NCI-H146 treated with DMSO at 0.1 percent for 48 hours (cell line): Measurements from ENCODE around the gene IL18BP.
A peak's percentile ranks its signal among the peaks of the same experiment; 100 is the strongest.

Experiments
- DNase-seq: peaks from one replicate; lab custom pipeline; 2025; ENCODE audit not compliant: unreplicated experiment; lab: John Stamatoyannopoulos, UW

Gene IL18BP

GRCh38 chr11:72012091-72012630 is 13.5 kb downstream of the IL18BP start:
- DNase-seq = no peak

- no peak for DNase-seq
Observed at GRCh38 chr11:72012897-72013721, 14.4 kb downstream of the IL18BP start.

GRCh38 chr11:72013765-72014711 is 15.3 kb downstream of the IL18BP start:
- DNase-seq = no peak

GRCh38 chr11:72014761-72015320 is 16.1 kb downstream of the IL18BP start:
- DNase-seq = no peak

- no peak for DNase-seq
Observed at GRCh38 chr11:72015511-72016061, 16.9 kb downstream of the IL18BP start.

- DNase-seq = no peak
Observed at GRCh38 chr11:72018171-72018570, 19.5 kb downstream of the IL18BP start.

- no peak for DNase-seq
Observed at GRCh38 chr11:72023335-72023734, 24.6 kb downstream of the IL18BP start.

- DNase-seq = no peak
Observed at GRCh38 chr11:72024069-72024754, 25.5 kb downstream of the IL18BP start.

GRCh38 chr11:72026090-72026489 is 27.4 kb downstream of the IL18BP start:
- no peak for DNase-seq

- no peak for DNase-seq
Observed at GRCh38 chr11:72030472-72031045, 31.9 kb downstream of the IL18BP start.

- DNase-seq = no peak
Observed at GRCh38 chr11:72036687-72037086, 38.0 kb downstream of the IL18BP start.

GRCh38 chr11:72037554-72038311 is 39.0 kb downstream of the IL18BP start:
- peak; percentile 8 for DNase-seq

- no peak for DNase-seq
Observed at GRCh38 chr11:72038491-72038890, 39.8 kb downstream of the IL18BP start.

- no peak for DNase-seq
Observed at GRCh38 chr11:72039031-72039855, 40.5 kb downstream of the IL18BP start.

- DNase-seq = no peak
Observed at GRCh38 chr11:72039856-72040401, 41.2 kb downstream of the IL18BP start.

- peak; percentile 86 for DNase-seq
Observed at GRCh38 chr11:72040491-72041363, 42.0 kb downstream of the IL18BP start.

- peak; percentile 27 for DNase-seq
Observed at GRCh38 chr11:72041364-72042063, 42.8 kb downstream of the IL18BP start.
